Stimulated activated CD4-positive, alpha-beta T cell treated with anti-CD3 and anti-CD28 coated beads, Interleukin-1b, Interleukin-23, amount 100 ng/mL, for 4 hours (primary cell): ENCODE data around the gene PDZD8.
"Not testable (repeated sequence)": the region's sequence is repeated elsewhere in the genome, so short reads cannot be mapped to it uniquely, and the experiment has no call there.

ENCODE experiments used
- DNase-seq, 2 donors: peaks; one replicate each; pipeline ENCODE4 v3.0.0-alpha.2; 2020; ENCODE audit warnings: low read depth in 2 of 2

The PDZD8 gene

DNA sequence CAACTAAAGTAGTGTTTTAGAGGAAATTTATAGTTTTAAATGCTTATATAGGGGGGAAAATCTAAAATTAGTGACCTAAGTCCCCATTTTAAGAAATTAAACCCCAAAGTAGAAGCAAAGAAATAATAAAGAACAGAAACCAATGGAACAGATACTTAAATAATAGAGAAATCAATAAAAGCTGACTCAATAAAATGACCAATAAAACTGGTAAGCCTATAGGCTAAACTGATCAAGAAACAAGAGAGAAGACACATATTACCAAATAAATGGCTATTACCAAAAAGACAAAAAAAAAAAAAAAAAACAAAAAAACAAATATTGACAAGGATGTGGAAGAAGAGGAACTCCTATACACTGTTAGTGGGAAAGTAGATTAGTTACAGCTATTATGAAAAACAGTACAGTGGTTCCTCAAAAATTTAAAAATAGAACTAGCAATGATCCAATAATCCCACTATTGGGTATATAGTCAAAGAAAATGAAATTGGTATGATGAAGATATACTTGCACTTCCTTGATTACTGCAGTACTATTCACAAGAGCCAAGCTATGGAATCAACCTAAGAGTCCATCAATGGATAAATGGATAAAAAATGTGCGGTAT lies 81.1 kb downstream of the PDZD8 start:
- DNase-seq, result no peak

DNA sequence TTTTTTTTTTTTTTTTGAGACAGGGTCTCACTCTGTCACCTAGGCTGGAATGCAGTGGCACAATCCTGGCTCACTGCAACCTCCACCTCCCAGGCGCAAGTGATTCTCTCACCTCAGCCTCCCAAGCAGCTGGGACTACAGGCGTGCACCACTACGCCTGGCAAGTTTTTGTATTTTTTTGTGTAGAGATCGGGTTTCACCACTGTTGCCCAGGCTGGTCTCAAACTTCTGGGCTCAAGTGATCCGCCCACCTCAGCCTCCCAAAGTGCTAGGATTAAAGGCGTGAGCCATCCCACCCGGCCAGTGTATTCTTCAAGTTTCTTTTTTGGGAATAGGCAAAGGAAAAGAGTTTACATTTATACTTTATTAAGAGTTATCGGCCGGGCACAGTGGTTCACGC lies 84.4 kb downstream of the PDZD8 start:
- DNase-seq, result not testable (repeated sequence)

DNA sequence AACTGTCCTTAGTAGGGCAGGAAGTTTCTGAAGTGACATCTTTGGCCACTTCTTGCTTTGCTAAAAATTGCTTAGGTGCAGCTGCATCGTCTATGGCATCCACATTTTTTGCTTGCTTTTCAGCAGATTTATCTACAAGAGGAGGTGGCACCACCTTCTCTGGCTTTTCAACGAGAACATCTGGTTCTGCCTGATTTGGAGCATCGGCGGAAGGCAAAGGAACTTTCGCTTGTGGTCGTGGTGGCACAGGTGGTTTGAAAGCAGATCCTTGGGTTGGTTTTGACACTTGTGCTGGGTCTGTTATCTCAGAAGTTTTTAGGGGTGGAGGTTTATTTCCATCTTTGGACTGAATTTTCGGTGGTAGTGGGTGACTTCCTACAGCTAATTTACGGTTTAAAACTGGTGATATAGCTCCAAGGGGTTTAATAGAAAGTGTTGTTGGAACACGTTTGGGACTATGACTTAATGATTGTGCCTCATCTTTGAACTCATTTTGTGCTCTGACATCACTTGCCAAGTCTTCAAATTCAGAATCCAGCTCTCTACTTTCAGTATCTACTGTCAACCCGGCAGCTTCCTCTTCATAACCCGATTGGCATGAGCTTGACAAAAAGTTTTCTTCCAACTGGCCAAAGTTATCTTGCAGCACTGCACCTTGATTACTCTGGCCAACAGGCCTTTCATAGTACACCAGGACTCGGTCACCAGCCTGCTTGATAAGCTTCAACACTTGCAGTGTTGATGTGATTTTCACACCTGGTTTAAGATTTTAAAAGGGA lies 90.3 kb downstream of the PDZD8 start:
- no peak for DNase-seq

DNA sequence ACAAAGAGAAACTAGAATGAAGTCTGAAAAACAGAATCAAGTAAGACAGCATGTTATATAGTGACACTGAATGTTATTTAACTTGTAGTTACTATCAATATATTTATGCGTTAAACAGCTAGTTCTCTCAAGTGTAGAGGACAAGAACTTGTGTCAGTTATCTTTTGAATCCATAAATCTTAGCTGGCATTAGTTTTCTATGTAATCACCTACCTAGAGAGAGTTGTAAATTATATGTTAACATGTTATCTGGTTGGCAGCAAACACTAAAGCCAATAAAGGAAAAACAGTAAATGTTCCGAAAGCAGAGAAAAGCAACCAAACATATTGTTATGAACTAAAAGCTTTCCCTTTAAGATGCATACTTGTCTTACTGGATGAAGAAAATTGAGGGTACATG lies 97.6 kb downstream of the PDZD8 start:
- DNase-seq, result no peak

DNA sequence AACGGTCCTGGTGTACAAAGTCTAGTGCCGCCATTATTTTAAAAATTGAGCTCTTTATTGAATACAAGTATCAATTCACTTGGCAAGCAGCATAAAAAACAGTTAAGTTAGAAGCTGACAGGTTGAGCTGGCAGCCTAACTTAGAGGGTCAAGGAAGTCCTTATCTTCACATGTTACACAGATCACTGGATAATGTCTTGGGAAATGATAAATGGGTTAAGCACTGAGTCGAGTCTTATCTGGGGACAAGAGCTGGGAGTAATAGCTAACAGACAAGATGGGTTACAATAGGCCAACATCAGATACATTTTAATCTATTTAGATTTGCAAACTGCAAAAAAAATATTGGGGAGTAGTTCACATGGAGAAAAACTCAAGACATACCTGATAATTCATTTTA lies 100.1 kb downstream of the PDZD8 start:
- DNase-seq, result no peak

DNA sequence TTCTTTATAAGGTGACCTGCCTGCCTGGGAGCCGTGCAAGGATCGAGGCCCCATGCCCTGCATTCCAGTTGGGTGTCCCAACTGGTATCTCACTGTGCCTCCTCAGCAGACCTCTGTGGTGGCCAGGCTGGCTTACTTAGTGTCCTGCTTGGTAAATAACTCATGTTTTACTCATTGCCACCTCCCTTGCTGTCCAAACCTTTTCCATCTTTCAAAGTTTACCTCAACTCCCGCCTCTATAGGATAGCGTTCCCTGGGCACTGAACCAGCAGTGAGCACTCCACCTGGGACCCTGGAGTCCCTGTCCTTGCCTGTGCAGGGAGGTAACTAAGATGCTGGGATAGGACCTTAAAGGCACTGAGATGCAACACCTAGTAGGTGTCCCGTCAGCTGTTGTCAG lies 100.7 kb downstream of the PDZD8 start:
- no peak for DNase-seq

DNA sequence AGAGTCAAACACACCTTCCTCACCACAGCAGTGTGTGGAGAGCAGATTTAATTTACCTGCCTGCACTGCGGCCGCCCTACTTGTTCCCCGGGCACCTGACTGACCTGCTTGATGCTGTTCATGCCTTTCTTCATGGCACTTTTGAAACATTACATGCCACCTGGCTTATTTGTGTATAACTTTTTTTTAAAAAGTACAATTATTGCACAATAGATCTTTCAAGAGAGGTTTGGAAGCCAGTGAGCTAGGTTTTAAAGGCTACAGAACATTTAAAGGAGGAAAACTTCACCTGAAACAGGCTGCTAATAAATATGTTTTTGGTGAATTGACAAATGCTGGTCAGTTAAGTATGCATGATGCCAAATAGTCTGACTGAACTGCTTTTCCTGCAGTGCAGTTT lies 101.3 kb downstream of the PDZD8 start:
- DNase-seq, result no peak

DNA sequence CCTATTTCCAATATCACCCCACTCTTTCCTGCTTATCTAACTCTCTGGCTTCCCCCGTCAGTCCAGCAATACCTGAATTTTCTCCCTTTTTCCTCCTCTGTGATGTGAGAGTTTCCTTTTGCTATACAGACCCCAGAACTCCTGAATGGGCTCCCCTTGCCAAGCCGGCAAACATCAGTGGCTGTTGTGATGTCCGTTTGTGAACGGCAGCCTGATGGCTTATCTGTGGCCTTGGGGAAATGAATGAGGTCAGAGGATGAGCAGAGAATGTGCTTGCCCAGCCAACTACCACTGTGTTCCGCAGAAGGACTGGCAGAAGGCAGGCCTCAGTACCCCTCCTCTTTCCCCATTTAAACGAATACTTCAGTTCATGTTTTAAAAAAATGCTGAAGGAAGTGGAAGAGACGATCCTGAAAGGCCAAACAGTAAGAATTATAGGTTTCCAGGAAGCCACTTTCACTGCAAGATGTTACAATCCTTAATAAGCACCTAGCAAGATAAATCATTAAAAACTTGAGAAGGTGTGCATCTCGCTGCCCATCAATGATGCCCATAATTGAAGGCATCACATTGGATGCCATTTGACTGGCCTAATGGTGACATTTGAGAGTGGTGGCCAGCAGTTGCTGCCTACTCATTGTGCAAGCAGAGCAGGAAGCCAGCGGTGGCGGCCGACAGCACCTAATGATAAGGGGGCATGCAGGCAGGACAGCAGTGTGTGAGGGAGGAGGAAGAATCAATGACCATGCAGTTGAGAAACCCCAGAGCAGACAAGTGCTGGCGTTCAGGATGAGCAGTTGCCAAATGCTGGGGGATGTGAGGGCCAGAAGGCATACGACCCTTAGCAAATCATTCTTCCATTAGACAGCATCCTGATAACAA lies 102.8 kb downstream of the PDZD8 start:
- no peak for DNase-seq

DNA sequence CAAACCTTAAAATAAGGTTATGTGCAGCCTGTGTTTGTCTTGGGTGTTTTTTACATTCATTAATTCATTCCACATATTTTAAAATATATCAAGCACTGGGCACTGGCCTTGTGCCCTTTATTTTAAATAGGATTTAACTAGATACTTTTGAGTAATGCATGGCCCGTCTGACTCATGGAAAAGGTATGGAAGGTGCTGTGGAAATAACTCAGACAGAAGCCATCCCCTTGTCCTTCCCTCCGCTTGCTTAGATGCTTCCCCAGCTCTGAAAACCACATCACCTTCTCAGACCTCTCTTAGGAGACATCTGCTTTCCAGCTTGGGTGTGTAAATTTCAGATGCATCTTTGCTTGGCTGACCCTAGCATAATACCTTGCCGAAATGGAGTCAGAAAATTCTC lies 103.8 kb downstream of the PDZD8 start:
- no peak for DNase-seq

DNA sequence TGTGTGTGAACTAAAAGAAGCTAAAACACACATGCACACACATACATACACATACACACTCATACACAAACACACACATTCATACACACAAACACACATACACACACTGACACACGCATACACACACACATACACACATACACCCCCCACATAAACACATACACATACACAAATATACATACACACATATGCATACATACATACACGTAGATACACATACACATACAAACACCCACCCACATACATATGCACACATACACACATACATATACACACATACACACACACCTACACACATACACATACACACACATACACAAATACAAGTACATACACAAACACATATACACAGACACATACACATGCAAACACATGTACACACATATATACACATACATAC lies 106.3 kb downstream of the PDZD8 start:
- no peak for DNase-seq

DNA sequence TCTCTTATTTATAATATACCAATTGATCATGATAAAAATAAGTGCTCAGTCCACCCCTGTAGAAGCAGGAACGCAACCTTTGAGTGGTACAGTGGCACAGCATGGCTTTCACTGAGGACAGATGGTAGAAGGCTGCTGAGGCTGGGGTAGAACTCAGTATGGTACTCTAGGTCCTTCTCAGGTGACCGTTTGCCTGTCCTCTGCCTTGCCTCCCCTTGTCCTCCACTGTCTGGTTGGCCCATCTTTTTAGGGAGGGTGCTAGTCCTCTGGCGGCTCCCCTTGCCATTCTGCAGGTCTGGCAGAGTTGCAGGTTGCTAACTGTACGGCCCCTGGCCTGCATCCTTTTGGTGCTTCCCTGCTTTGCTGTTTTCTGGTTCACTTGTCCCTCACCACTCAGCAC lies 107.0 kb downstream of the PDZD8 start:
- no peak for DNase-seq

DNA sequence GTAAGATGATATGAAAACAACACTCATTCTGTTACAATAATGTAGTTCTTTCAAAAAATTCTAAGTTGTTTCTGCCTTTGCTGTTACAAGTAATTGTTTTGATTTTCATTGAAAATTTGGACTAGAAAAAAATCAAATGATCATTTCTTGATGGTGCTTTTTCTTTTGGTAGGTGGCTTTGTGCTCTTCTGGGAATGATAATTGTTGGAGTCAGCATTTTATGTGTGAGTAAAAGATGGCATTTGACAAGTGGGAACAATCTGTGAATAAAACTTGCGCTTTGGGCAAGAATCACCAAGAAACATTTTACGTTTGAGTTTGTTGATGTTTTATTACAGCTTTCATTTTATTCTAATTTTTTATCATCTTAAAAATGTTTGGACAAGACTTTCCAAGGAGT lies 108.4 kb downstream of the PDZD8 start:
- DNase-seq, result no peak

DNA sequence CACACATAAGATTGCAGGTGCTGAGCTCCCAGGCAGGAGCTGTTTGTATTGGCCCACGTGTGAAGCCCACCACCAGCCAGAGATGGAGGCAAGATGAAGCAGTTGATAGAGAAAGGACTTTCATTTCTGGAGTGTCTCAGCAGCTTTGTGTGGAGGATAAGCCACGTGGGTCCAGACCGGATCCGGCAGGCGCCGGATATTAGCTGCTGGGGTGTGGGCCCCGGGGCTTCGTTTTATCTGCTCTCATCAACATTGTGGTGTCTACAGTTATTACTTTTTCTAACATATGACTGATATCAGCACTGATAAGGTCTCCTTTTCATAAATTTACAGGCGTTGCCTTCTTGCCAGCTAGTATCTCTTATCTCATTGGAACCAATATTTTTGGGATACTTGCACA lies 108.8 kb downstream of the PDZD8 start:
- no peak for DNase-seq

DNA sequence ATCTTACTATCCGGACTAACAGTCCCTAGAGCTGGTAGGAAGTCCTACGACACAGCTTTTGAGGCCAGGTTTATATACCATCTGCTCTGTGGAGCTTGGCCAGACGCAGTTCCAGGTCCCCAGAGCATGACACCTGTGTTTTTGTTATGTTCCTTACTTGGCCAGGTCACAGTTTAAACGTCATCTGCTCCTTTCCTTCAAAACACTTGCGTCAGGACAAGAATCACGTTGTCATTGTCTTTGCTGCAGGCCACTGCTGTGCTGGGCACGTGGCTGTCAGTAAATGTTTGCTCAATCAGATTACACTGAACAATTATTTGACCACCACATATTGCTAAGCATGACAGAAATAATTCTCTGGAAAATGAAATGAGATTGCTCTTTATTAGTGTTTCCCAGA lies 110.5 kb downstream of the PDZD8 start:
- DNase-seq, result no peak

DNA sequence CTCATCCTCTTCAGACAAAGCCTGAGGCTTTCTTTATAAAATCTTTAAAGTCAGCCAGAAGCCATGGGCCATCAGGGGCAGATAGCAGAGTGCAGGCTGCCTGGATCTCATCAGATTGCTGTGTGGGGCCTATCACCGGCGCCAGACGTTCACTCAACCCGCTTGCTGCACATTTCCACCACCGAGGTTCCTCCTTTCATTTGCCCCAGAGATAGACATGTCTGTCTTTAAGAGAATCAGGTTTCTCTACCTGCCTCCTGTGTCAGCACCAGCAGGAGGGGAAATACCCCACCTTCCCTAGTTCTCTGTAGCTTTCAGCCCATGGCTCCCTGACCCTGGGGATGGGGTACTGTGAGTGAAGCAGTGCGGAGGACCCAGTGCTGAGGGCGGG lies 112.3 kb downstream of the PDZD8 start:
- no peak for DNase-seq

DNA sequence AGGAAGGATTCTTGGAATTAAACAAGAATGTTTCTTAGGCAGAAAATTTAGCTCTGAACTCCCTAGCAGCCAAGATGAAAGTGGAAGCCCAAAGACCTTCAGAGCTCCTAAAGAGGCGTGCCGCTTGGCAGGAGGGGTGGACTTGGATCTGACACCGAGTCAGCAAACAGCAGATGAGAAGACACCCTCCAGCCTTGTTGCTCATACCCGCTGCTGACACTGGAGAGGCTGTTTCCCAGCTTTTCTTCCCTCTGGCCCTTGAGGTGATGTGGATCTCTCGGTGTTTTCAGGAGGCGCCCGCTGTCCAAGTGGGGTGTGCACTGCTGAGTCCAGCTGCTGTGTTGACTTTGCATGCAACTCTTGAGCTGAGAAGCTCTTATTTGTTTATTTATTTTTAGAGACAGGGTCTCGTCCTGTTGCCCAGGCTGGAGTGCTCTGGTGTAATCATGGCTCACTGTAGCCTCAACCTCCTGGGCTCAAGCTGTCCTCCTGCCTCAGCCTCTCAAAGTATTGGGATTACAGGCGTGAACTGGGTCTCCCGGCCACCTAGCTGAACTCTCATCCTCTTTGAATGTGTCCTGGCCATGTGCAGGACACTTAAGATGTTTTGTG lies 112.8 kb downstream of the PDZD8 start:
- no peak for DNase-seq

DNA sequence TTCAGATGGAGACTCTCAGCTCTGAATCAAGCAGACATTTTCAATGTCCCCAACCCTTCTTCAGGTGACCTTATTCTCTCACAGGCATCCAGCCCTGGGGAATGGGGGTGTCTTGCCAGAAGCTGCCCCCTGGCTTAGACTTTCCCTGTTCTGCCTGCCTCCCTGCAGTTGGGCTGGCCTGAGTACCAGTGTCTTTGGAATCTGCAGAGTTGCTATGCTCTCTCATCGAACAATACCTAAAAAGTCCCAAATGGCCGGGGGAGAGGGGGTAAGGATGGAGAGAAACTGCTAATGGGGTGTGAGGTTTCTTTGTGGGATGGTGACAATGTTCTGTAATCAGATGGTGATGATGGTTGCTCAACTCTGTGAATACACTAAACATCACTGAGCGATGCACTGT lies 113.7 kb downstream of the PDZD8 start:
- no peak for DNase-seq

DNA sequence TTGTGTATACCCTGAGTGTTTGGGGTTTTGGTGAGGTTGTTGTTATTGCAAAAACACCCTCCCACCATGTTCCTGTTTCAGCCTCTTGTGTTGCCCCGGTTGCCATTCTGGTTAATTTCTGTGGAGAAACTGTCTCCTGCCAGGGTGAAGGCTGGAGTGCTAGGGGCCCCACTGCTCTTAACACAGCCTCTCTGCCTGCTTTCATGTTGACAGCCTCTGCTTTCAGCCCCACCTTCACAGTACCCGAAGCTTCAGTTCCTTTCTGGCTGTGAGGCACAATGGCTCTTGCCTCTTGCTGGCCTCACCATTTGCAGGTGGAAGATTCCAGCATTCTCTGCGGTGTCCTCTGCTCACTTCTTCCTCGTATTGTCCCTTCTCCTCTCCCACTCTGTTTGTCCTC lies 115.2 kb downstream of the PDZD8 start:
- DNase-seq, result no peak

DNA sequence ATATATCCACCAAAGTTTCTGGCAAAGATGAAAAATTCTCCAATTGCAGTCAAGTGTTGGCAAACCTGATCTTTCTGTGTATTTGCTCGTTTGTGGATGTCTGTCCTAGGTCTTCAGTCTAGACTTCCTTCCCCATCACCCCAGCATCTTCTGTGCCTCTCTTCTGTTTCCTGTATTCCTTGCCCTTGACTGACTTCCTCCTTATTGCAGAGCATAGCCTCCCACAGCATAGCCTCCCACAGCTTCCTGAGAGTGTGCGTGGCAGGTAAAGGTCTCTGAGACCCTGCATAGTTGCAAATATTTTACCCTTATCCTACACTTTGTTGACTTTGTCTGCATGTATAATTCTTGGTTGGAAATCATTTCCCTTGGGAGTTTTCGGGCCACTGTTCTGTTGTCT lies 116.0 kb downstream of the PDZD8 start:
- no peak for DNase-seq

DNA sequence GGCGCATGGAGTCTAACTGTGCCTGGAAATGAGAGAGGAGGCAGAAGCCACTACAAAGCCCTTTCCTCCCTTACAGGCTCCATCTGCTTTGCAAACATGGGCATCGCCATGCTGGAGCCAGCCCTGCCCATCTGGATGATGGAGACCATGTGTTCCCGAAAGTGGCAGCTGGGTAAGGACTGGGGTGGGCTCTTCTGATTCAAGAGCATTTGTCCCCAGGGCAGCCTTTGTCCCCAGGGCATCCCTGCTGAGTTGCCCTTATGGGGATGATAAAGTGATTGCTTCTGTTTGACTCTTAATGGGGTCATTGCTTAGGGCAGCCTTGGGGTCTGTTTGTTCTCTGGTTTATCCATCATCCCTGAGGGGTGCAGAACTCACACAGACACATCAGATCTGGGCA lies 117.5 kb downstream of the PDZD8 start:
- no peak for DNase-seq

DNA sequence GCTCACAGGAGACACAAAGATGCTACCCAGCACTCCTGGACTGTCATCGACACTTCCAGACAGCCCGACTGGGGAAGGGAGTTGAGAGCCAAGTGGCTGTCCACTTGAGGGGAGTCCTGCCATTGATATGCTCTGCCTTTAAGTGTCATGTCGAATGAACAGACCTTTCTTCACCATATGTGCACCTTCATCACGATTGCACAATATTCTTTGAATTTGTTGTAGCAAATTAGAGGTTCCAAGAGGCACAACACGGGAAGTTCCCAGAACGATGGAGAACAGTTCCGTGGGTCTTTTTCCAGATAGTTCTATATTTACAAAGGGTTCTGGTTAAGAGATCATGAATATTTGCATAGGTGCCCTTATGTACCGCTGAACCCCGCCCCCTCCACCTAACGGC lies 118.3 kb downstream of the PDZD8 start:
- DNase-seq, result no peak

DNA sequence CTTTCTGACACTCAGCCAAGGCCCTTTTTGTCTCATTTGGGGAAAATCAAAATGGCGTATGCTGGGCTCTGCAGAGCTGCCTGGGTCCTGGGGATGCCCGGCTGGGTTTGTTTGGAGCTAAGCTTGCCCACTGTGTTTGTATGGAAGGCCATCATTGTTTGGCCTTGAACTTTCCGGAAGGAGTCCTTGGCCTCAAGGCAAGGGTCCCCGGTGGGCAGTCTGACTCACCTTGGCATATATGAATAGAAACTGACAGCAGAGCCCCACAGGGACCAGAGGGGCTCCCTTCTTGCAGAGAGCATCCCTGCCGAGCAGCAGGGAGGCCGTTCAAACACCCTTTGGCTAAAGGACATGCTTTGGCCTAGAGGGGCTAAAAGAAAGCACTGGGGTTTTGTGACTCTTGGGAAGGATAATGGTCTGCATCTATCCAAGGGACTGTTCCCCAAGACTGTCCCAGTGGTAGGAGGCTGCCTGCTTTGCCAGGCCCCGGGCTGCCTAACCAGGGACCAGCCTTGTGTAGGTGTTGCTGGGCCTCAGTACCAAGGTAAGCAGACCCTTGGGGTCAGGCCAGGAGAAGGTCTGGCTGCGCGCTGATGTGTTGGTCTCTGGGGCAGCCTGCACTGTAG lies 119.3 kb downstream of the PDZD8 start:
- no peak for DNase-seq
